Subcutaneous adipose tissue (tissue), 4 donors: ENCODE measurements around the gene EIF2B5. TPM values are rescaled to one million over a fixed set of nuclear protein-coding genes. Genes with fewer than 3 reads are reported as not detected.

Source experiments
- CTCF ChIP-seq: fragments of 450-650 bp; IDR thresholded peaks from one replicate; pipeline ENCODE4 v1.5.1; 2016; ENCODE audit warnings: low read depth, mild to moderate bottlenecking, control low read depth, antibody characterized with exemption, moderate library complexity
- total RNA-seq, 4 donors: library from RNA; depleted of rRNA; stranded (reverse); fragments of >200 nt; gene quantifications; one replicate each; pipeline ENCODE4 v1.1.0, GENCODE V29; 2016

The EIF2B5 gene
- total RNA-seq, 4 donors from 2014 or later, result 29.8 to 31.9 (median 31.2) TPM

DNA sequence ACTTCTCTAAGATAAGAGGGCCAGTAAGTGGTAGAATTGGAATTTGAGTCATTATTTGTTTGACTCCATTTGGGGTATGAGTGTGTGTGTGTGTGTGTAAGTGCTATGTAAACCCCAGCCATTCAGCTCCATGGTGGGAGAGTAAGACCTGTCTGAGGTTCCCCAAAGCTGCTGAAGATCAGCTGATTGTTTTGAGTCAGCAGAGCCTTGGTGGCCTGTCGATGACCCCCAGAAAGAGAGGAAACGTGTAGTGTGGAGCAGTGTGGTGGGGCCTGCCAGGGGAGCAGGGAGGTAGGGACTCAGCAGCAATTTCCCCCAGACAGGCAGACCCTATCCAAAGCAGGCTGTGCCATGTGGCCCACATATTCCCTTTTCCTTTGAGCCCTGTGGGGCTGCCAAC is 25.3 kb downstream of the EIF2B5 start:
- no peak for TF ChIP-seq CTCF

- TF ChIP-seq CTCF, result no peak
These were observed 29.6 kb downstream of the EIF2B5 start for GRCh38 chr3:184164648-184165330.

DNA sequence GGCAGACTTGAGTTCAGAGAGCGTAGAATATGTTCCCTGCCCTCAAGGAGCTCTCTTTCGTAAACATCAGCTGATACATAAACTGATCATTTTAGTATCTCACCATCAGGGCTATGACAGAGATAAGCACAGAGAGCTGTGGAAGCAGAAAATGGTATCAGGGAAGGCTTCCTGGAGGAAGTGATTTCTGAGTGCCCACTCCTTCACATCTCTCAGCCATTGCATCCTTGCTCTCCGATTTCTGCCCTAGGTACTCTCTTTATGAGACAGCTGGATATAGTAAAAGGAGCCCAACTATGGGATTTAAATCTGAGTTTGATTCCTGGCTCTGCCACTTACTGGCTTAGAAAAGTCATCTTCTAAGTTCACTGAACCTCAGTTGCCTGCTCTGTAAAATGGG is 30.4 kb downstream of the EIF2B5 start:
- TF ChIP-seq CTCF, result no peak

GRCh38 chr3:184166671-184167070 is 31.5 kb downstream of the EIF2B5 start:
- no peak for TF ChIP-seq CTCF

DNA sequence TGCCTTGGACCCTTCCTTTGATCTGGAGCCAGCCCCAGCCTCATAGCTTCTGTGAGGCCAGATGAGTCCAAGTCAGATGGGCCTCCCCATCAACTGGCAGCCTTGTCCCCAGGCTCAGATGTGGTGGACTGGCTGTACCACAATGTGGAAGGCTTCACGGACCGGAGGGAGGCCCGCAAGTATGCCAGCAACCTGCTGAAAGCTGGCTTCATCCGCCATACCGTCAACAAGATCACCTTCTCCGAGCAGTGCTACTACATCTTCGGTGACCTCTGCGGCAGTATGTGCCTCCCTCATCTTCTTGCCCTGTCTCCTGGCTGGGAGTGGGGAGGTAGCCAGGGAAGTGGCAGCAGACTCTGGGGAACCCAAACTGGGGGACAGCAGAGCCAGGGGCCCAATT is 32.6 kb downstream of the EIF2B5 start:
- TF ChIP-seq CTCF, result no peak

DNA sequence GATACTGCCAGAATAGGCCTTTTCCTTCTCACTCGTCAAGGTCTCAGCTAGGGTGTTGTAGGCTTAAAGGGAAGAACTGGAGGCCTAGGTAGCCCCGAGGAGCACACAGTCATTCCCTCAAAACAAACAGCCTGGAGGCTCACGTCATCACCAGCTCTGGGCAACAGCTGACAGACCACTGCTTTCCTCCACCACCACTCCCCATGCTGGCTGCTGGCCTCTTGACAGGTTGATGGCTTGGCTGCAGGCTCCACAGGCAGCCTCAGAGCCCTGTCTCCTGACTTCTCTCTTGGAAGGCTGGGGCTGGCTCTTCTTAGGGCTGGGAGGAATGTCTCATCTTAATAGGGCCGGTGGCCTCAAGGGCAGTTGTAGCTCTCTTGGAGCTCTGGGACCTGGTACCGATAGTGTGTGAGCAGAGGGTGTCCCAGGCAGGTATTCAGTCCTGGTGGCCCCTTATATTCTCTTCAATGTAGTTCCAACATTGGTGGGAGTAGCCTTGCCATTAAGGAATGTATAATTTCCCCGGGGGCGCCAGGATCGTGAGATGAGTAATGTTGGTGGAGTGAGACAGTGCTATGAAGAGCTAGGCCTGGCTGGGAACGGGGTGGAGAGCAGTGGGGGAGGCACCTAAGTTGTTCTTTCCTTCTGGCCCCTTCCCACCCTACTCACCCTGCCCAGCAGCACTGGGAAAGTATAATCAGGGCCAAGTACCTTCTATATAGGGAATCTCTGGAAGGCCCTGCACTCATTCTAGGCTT is 33.4 kb downstream of the EIF2B5 start:
- TF ChIP-seq CTCF, result no peak
